HG02798 (cell line): ENCODE results near the gene H6PD.
A peak's percentile ranks its signal among the peaks of the same experiment; 100 is the strongest.
"Not testable (repeated sequence)": the region's sequence is repeated elsewhere in the genome, so short reads cannot be mapped to it uniquely, and the experiment has no call there.

Source experiments
- ATAC-seq: cut with Tn5 transposase; IDR thresholded peaks from one replicate; pipeline ENCODE4 v1.9.1; 2021; ENCODE audit warnings: mild to moderate bottlenecking; ENCODE audit not compliant: unreplicated experiment, poor library complexity

Gene H6PD

DNA sequence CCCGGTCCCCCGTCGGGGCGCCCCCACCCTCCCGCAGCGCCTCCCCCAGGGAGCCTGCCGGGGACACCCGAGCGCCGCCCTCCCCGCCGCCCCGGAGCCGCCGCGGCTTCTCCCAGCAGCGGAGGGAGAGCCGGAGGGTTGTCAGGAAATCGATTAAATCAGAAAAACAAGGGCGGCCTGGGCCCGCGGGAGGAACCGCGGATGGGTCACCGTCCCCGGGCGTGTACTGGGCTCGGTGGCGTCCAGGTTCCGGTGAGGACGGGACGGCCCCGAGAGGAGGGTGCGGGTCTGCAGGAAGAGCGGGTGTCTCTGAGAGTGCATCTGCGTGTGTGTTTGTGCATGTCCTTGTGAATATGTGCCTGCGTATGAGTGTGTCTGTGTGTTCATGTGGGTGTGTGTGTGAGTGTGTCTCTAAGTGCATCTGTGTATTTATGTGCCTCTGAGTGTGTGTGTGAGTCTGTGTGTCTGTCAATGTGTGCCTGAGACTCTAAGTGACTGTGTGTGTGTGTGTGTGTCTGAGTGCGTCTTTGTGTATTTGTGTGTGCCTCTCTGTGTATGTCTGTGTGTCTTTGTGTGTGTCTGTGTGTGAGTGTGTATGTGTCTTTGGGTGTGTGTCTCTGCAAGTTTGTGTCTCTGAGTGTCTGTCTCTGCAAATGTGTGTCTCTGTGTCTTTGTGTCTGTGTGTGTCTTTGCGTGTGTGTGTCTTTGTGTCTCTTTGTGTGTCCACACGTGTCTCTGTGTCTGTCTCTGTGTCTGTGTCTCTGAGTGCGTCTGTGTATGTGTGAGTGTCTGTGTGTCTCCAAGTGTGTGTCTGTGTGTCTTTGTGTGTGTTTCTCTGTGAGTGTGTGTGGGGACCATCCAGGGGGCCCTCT, 59.2 kb downstream of the H6PD start:
- ATAC-seq: peak; percentile 6

DNA sequence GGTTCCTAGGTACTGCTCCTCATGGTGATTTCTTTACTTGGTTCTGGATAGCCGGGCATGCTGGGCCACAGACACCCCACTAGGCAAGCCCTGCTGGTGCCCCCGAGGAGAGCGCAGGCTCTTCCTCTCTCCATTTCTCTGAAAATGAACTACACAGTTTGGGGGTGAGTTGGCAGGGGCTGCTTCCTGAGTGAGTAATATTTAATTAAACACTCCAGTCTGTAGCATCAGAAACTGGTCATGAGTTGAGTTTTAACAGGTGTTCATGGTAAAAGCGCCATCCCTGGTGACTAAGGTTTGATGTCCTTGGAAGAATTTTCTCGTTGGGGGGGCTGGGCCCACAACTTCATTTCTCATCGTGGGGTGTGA, 59.8 kb downstream of the H6PD start:
- no peak for ATAC-seq

DNA sequence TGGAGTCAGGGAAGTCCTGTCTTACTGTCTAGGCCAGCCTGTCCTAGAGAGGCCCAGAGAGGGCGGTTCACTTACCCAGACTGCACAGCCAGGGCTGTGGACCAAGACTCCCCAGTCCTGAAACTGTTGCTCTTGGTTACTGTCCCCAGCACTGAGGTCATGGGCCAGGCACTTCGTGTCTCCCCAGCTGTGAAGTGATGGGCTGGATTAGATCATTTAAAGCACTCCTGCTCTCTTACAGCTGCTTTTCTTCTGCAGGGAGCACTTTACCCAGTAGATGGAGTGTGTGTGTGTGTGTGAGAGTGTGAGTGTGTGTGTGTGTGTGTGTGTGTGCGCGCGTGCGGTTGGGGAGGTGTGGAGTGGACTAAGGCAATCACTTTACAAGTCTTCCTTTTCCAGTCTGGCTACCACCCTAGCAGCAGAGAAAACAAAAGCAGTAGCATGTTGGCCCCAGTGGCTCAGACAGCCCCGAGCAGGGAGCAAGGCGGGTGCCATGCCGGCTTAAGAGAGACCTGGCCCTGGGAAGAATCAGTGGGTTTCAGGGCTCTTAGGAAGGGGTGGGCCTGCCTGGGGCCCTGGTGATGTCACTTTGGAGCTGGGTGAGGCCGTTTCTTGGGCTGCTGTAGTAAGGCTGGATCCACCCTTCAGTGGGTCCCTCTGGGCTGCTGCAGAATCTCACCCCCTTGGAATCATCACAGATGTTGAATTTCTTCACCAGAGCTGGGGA, 60.5 kb downstream of the H6PD start:
- no peak for ATAC-seq

DNA sequence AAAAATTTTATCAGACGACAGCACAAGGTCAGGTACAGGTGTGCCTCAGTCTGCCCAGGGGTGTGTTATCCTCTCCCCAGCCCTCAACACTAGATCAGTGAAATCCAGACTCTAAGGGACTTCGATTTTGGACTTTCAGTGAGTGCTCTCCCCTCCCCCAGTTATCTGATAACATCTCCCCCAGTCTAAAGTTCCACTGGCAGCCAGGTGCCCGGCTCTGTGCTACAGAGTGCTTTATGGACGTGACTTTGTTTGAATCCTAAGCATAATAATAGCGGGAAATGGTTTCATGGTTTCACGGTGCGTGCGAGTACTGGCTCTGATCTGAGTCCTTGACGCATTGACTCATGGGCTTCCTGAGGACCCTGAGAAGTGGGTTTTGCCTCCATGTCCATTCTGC, 61.3 kb downstream of the H6PD start:
- no peak for ATAC-seq

- no peak for ATAC-seq
These were observed 62.3 kb downstream of the H6PD start for GRCh38 chr1:9296850-9297249.

- ATAC-seq: no peak
These were observed 63.3 kb downstream of the H6PD start for GRCh38 chr1:9297831-9298230.

- no peak for ATAC-seq
These were observed 63.7 kb downstream of the H6PD start for GRCh38 chr1:9298282-9298681.

DNA sequence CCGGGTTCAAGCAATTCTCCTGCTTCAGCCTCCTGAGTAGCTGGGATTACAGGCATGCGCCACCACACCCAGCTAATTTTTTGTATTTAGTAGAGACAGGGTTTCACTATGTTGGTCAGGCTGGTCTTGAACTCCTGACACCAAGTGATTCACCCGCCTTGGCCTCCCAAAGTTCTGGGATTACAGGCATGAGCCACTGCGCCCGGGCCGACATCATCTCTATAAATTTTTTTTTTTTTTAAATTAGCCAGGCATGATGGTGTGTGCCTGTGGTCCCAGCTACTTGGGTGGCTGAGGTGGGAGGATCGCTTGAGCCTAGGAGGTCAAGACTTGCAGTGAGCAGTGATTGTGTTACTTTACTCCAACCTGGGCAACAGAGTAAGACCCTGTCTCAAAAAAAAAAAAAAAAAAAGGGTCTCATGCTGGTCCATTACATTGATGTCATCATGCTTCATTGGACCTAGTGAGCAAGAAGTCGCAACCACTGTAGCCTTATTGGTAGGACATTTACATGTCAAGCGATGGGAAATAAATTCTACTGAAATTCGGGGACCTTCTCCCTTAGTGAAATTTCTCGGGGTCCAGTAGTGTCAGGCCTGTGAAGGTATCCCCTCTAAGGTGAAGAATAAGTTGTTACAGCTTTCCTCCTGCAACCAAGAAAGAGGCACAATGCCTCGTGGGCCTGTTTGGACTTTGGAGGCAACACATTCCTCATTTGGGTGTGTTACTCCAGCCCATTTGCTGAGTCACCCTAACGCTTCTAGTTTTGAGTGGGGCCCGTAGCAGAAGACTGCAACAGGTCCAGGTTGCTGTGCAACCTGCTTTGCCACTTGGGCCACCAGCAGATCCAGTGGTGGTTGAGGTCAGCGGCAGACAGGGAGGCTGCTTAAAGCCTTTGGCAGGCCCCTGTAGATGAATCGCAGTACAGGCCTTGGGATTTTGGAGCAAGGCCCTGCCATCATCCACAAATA, 65.3 kb downstream of the H6PD start:
- ATAC-seq: not testable (repeated sequence)

DNA sequence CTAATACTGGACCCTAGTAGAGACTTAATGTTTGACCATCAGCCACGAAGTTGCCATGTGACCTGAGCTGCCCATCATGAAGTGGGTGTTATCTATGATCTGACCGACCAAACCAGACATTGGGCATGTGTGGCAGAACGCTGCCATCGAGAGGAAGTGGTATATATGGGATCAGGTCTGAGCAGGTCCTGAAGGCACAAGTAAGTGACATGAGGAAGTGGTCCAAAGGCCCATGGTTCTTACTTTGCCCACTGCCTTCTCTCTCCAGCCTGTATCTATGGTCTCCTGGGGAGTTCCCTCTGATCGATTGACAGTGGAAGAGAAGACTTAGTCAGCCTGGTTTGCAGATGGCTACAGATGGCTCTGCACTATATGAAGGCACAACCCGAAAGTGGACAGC, 66.0 kb downstream of the H6PD start:
- ATAC-seq: no peak

DNA sequence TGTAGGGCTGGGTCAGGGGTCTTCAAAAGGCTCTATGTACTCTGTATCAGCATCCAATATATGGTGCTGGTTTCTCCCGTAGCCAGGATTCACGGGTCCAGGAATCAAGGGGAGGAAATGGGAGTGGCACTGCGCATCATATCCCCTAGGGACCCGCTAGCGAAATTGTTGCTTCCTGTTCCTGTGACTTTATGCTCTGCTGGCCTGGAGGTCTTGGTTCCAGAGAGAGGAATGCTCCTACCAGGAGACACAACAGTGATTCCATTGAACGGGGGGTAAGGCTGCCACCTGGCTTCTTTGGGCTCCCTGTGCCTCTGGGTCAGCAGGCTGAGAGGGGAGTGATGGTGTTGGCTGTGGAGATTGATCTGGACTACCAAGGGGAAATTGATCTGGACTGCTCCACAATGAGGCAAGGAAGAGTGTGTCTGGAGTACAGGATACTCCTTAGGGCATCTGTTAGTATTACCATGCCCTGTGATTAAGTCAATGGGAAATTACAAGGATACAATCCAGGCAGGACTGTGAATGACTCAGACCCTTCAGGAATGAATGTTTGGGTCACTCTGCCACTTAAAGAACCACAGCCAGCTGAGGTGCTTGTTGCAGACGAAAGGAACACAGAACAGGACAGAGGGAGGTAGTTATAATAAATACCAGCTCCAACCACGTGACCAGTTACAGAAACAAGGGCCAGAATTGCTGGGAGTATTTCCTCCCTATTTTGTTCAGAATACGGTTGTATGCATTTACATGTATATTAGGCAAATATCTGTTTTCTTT, 68.4 kb downstream of the H6PD start:
- ATAC-seq: no peak

DNA sequence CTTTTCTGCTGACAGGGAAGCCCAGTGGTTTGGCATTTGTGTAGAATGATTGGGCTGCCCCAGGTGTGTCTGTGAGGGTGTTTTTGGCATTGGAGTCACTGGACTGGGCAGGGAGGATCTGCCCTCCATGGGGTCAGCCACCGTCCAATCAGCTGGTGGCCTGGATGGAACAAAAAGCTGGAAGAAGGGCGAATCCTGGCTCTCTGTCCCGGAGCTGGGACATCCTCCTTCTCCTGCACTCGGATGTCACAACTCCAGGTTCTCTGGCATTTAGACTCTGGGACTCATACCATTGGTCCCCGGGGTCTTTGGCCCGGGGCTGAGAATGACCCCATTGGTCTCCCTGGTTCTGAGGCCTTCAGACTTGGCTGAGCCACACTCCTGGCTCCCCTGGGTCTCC, 69.3 kb downstream of the H6PD start:
- ATAC-seq: no peak

DNA sequence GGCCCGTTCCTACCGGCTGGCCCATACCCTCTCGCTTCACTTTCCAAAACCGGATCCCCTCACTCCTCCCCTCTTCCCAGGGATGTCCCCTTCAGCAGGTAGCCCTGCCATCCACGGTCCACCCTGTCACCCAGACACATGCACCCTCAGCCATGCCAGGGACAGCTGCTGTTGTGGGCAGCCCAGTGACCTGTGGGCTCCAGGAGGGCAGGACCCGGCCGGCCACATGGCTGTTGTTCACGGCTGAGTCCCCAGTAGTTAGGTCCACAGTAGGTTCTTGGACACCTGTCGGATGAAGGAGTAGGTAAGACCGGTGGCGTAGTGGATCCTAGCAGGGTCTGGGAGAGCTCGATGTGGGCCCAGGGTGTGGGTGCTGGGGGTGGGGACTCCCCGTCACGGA, 70.6 kb downstream of the H6PD start:
- ATAC-seq: no peak

DNA sequence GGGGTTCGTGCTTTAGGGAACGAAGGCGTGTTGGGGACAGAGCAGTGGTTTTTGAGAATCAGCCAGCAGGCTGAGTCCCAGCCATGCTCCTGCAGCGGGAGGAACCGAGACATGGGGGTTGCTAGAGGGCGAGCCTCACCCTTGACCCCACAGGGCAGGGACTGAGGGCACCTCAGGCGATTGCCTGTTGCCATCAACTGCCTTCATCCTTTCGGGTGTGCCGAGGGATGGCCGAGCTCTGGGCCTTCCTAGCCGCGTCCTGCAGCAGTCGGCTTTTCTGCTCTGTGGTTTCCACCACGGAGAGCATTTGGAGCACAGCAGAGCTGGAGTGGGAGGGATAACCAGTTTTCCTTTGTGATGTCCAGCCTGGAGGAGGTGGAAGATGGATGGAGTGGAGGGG, 71.4 kb downstream of the H6PD start:
- ATAC-seq: no peak

DNA sequence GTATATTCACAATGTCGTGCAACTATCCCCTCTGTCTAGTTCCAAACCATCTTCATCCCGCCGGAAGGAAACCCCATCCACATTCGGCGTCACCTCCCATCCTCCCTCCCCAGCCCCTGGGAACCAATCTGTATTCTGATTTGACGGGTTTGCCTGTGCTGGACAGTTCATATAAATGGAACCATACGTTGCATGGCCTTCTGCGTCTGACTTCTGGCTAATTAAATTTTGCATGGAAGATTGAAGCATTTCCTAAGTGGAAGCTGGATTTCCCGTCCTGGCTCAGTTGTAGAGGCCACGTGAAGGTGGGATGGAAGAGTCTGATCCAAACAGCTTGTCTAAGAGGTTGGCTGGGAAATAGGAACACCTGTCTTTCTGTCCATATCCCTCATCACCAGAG, 72.7 kb downstream of the H6PD start:
- no peak for ATAC-seq

DNA sequence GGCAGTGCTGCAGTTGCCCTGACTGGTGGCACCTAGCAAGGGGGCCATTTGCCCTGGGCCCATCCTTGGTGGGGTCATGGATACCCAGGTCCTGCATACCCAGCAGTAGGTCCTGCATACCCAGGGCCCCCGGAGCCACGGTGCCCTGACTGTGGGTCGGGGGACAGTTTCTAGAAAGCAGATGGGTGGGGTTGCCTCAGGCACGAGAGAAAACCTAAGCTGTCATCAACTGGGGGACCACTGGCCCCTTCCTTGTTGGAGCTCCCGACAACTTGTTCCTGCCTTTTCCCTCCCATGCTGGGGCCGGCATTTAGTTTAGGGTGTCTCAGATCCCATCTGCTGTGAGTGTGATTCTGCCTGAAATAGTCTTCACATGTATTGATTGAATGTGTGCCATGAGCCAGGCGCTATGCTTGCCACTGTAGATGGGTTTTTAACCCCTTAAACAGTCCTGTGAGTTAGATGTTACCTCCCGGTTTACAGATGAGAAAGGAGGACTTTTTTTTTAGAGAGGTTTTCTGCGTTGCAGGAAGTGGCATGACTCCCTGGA, 73.7 kb downstream of the H6PD start:
- no peak for ATAC-seq

- no peak for ATAC-seq
These were observed 74.5 kb downstream of the H6PD start for GRCh38 chr1:9309080-9309479.

DNA sequence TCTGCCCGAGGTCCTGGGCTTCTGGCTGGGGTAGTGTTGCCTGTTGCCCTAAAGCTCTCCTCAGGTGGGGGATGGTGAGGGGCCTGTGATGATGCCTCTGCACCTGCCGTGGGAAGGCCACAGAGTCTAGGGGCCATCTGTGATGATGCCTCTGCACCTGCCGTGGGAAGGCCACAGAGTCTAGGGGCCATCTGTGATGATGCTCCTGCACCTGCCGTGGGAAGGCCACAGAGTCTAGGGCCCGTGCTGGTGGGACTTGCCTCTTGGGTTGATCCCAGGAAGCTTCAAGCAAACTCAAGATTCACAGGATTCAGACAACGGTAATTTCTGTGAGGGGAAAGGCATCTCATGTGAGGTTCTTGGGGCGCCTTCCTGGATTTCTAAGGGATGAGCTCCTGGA, 75.4 kb downstream of the H6PD start:
- no peak for ATAC-seq

- ATAC-seq: no peak
These were observed 76.5 kb downstream of the H6PD start for GRCh38 chr1:9311029-9311428.

- ATAC-seq: no peak
These were observed 76.9 kb downstream of the H6PD start for GRCh38 chr1:9311479-9311878.
